ENCODE measurements around the gene PRAF2.

Gene PRAF2

GRCh38 chrX:49110417-49110816, 36.6 kb upstream of the PRAF2 start:
- H3K27me3 ChIP-seq (ENCODE audit: insufficient read depth, poor library complexity, severe bottlenecking), result no peaks in the 10 kb centered on the region
- no peak for DNase-seq (ENCODE audit: low read depth in 1 of 2, low spot score in 1 of 2)
- H3K27ac ChIP-seq (replicated peaks), result no peak overlapping the region
- H3K4me3 ChIP-seq (replicated peaks; ENCODE audit: insufficient read depth, low read length), result no peak overlapping the region
- TF ChIP-seq, protein P1, sequence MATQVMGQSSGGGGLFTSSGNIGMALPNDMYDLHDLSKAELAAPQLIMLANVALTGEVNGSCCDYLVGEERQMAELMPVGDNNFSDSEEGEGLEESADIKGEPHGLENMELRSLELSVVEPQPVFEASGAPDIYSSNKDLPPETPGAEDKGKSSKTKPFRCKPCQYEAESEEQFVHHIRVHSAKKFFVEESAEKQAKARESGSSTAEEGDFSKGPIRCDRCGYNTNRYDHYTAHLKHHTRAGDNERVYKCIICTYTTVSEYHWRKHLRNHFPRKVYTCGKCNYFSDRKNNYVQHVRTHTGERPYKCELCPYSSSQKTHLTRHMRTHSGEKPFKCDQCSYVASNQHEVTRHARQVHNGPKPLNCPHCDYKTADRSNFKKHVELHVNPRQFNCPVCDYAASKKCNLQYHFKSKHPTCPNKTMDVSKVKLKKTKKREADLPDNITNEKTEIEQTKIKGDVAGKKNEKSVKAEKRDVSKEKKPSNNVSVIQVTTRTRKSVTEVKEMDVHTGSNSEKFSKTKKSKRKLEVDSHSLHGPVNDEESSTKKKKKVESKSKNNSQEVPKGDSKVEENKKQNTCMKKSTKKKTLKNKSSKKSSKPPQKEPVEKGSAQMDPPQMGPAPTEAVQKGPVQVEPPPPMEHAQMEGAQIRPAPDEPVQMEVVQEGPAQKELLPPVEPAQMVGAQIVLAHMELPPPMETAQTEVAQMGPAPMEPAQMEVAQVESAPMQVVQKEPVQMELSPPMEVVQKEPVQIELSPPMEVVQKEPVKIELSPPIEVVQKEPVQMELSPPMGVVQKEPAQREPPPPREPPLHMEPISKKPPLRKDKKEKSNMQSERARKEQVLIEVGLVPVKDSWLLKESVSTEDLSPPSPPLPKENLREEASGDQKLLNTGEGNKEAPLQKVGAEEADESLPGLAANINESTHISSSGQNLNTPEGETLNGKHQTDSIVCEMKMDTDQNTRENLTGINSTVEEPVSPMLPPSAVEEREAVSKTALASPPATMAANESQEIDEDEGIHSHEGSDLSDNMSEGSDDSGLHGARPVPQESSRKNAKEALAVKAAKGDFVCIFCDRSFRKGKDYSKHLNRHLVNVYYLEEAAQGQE (IDR thresholded peaks at IDR 0.05; ENCODE audit: insufficient replicate concordance, low read depth), result no peak
- TF ChIP-seq GABPA (IDR thresholded peaks at IDR 0.05; ENCODE audit: low read depth), result no peak
- no peak for TF ChIP-seq CTCF (IDR thresholded peaks at IDR 0.05; ENCODE audit: insufficient read depth, low read length)
- TF ChIP-seq SPI1 (IDR thresholded peaks at IDR 0.05; ENCODE audit: borderline replicate concordance, low read depth), result no peak
- TF ChIP-seq POLR2AphosphoS5 (IDR thresholded peaks at IDR 0.05; ENCODE audit: low read depth), result no peak

GRCh38 chrX:49108641-49109040, 34.8 kb upstream of the PRAF2 start:
- Histone ChIP-seq H3K4me3 (replicated peaks; ENCODE audit: insufficient read depth, low read length) (no peak overlapping the region), H3K27me3 (ENCODE audit: insufficient read depth, poor library complexity, severe bottlenecking) (no peaks in the 10 kb centered on the region), H3K27ac (replicated peaks) (no peak overlapping the region)
- DNase-seq (ENCODE audit: low read depth in 1 of 2, low spot score in 1 of 2), result no peak
- TF ChIP-seq, protein P1 (IDR thresholded peaks at IDR 0.05; ENCODE audit: insufficient replicate concordance, low read depth), result no peak

GRCh38 chrX:49106930-49107329, 33.1 kb upstream of the PRAF2 start:
- TF ChIP-seq, protein P1 (IDR thresholded peaks at IDR 0.05; ENCODE audit: insufficient replicate concordance, low read depth), result no peak
- no peak for TF ChIP-seq SPI1 (IDR thresholded peaks at IDR 0.05; ENCODE audit: borderline replicate concordance, low read depth)
- TF ChIP-seq CTCF (IDR thresholded peaks at IDR 0.05; ENCODE audit: insufficient read depth, low read length), result no peak
- TF ChIP-seq POLR2AphosphoS5 (IDR thresholded peaks at IDR 0.05; ENCODE audit: low read depth), result no peak
- no peak for TF ChIP-seq GABPA (IDR thresholded peaks at IDR 0.05; ENCODE audit: low read depth)
- H3K4me3 ChIP-seq (replicated peaks; ENCODE audit: insufficient read depth, low read length), result no peak overlapping the region
- H3K27ac ChIP-seq (replicated peaks), result no peak overlapping the region
- no peaks in the 10 kb centered on the region for H3K27me3 ChIP-seq (ENCODE audit: insufficient read depth, poor library complexity, severe bottlenecking)
- peak in 1 of 2 experiments; percentile 25 for DNase-seq (ENCODE audit: low read depth in 1 of 2, low spot score in 1 of 2)

GRCh38 chrX:49106296-49106695, 32.5 kb upstream of the PRAF2 start:
- TF ChIP-seq POLR2AphosphoS5 (IDR thresholded peaks at IDR 0.05; ENCODE audit: low read depth) (no peak), GABPA (IDR thresholded peaks at IDR 0.05; ENCODE audit: low read depth) (no peak), SPI1 (IDR thresholded peaks at IDR 0.05; ENCODE audit: borderline replicate concordance, low read depth) (no peak), CTCF (IDR thresholded peaks at IDR 0.05; ENCODE audit: insufficient read depth, low read length) (no peak)
- TF ChIP-seq, protein P1 (IDR thresholded peaks at IDR 0.05; ENCODE audit: insufficient replicate concordance, low read depth), result no peak
- no peak for DNase-seq (ENCODE audit: low read depth in 1 of 2, low spot score in 1 of 2)
- Histone ChIP-seq H3K27me3 (ENCODE audit: insufficient read depth, poor library complexity, severe bottlenecking) (no peaks in the 10 kb centered on the region), H3K4me3 (replicated peaks; ENCODE audit: insufficient read depth, low read length) (no peak overlapping the region), H3K27ac (replicated peaks) (no peak overlapping the region)

Data from HL-60 (cell line).